ENCODE results near the gene TTC28.
"Not testable (repeated sequence)": the region's sequence is repeated elsewhere in the genome, so short reads cannot be mapped to it uniquely, and the experiment has no call there.

TTC28 gene

DNA sequence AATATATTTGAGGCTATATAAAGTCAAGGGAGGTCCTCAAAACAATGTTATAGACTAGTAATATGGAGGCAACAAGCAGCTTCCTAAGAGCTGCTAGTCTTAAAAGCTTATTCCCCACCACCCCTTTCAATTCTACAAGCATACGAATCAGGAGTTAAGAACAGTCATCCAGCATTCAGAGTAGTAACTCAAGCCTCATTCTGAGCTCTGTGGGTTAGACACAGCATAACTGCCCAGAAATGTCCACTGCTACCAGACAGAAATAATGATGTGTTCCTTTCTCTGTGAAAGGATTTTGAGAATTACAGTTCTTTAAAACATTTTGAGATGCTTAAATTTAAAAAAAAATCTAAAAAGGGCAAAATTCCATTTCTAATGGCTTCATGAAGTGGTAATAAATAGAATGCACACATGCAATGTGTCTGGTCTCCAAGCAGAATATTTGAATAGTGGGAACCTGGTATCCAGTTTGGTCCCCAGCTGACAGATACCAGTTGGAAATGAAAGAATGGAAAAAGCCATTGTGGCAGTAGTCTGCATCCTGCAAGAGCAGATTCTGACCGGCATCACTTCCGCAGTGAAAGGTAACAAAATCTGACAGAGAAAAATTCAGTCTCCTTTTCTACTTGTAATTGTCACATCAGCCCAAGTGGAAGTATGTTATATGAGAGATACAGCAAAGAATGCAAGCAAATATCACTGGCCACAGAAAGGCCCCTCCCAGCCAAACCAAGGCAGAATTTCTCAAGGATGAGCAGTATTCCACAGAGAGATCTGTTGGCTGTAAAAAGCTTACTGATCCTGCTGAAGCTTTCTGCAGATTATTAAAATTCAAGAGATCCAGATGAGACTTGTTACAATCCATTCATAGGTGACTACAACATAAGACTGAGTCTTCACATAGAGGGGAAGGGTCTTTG is 449.8 kb downstream of the TTC28 start:
- DNase-seq (ENCODE audit: low read depth), result no peak

DNA sequence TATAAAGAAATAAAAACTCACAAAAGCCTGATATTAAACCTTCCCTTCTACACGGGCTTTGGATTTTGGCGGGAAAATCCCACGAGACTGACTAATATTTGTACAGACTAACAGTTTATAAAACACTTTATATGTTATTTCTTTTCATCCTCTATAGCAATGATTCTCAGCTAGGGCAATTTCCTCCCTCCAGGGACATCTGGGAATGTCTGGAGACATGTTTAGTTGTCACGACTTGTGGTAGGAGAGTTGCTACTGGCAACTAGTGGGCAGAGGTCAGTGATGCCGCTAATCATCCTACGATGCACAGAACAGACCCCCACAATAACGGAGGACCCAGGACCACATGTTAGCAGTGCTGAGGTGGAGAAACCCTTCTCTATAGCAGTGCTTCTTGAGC is 455.8 kb downstream of the TTC28 start:
- DNase-seq (ENCODE audit: low read depth), result no peak

DNA sequence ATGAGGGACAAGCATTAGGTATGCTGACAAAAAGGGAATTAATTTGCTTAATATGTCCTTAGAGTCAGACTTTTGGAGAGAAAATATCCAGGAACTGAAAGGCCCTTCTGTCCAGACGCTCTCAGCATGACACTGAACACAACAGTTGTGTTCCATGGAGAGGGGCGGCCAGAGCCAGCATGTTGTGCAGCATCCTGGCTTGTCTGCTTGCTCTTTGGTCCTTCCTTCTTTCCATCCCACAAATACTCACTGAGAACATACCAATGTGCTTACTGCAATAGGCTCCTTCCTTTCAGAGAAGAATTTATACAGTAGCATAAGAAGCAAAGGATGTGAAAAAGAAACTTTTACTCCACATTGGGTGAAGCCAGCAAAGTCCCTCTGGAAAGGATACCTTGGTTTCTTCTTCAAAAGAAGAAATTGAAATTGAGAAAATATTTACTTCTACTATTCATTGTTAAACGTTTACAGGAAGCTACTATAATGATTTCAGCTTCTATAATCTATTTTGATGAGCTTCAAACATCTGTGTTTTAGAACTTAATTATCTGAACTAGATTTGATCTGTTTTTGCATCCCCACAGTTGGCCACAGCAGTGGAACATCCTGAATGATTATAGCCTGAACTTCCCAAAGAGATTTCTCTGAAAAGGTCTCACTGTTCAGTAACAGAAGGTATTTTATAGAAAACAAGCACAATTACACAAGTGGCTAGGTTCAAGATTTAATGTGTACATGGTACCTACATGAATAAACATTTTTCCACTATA is 456.5 kb downstream of the TTC28 start:
- no peak for DNase-seq (ENCODE audit: low read depth)

DNA sequence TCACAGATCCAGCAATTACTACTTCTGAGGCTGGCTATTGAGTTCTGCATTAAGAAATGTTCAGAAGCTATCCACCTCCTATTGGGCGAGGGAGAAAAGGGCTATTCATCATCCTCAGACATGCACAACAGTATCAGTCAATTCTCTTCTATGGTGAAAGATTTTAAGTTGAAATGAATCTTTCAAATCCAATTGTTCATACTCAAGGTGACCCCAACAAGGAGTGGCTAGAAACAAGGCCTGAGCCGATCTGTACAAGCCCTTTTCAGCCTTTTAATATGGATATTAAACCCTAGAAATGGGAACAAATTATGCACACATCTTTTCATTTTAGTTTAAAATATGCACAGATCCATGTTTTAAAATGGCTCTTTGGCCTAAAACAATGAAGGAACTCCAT is 457.1 kb downstream of the TTC28 start:
- no peak for DNase-seq (ENCODE audit: low read depth)

GRCh38 chr22:28222052-28222451 is 457.6 kb downstream of the TTC28 start:
- no peak for DNase-seq (ENCODE audit: low read depth)

DNA sequence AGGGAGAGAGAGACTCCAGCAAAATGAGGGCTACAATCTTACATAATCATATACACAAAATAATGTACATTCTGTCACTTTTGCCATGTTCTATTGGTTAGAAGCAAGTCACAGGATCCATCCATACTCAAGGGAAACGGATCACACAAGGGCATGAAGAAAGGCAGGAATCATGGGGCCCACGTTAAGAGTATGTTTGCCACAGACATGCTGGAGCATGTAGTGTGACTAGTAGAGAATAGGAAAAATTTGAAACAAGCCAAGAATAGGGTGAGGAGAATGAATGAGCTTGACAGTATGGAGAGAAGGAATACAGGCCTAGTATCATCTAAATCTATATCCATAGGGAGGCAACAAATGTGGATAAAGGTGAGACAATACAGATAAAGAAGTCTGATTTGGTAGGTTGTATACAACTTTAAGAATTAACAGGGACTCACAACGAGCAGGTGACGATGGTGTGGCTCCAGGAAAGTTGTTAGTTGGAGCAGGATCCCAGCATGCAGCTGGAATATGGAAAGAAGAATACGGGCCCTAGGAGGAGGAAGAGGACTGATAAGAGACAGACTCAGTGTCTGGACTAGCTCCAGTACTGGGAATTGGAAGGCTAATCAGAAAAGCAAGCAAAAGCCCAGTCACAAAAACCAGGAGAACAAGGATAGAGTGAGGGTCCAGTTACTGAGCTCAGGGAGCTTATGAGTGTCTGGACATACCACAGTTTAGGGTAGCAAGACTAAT is 458.8 kb downstream of the TTC28 start:
- DNase-seq (ENCODE audit: low read depth), result no peak

DNA sequence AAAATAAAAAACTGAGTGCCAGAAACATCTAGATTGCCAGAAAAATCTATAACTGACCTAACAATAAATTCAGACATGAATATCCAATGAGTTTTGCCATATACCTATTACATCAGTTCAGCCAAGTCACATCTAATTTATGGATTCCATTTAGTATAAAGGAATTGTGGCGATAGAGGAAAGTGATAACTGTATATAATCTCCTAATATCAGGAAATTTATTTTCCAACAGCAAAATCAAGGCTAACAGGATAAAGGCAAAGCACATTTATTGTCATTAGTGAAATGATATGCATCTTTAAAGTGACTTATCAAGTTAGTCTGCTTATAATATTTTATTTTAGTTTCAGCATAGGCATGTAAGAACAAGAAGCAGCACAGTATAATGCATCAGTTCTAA is 462.4 kb downstream of the TTC28 start:
- no peak for DNase-seq (ENCODE audit: low read depth)

DNA sequence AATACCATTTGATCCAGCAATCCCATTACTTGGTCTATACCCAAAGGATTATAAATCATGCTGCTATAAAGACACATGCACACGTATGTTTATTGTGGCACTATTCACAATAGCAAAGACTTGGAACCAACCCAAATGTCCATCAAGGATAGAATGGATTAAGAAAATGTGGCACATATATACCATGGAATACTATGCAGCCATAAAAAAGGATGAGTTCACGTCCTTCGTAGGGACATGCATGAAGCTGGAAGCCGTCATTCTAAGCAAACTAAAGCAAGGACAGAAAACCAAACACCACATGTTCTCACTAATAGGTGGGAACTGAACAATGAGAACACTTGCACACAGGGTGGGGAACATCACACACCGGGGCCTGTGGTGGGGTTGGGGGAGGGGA is 464.9 kb downstream of the TTC28 start:
- DNase-seq (ENCODE audit: low read depth), result not testable (repeated sequence)

GRCh38 chr22:28209457-28209856 is 470.2 kb downstream of the TTC28 start:
- not testable (repeated sequence) for DNase-seq (ENCODE audit: low read depth)

DNA sequence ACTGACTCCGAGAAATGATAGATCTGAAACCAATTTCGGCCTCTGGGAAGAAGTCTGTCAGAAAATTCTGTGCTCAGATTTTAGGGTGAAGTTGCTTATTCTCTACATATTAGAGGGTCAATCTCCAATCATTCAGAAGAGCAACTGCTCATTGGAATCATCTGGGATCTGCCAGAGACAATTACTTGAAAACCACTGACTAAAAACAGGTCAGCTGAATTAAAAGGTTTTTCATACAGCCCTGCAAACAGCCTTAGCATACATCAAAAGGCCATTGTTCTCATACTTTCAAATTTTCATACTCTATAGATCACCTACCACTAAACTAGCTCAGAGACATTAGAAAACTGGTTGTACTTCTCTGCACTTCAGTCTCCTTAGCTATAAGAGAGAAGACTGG is 470.9 kb downstream of the TTC28 start:
- DNase-seq (ENCODE audit: low read depth), result no peak

- no peak for DNase-seq (ENCODE audit: low read depth)
Observed at GRCh38 chr22:28208036-28208435, 471.6 kb downstream of the TTC28 start.

GRCh38 chr22:28207281-28208030 is 472.2 kb downstream of the TTC28 start:
- no peak for DNase-seq (ENCODE audit: low read depth)

GRCh38 chr22:28205926-28206325 is 473.7 kb downstream of the TTC28 start:
- no peak for DNase-seq (ENCODE audit: low read depth)

- no peak for DNase-seq (ENCODE audit: low read depth)
Observed at GRCh38 chr22:28204382-28204781, 475.3 kb downstream of the TTC28 start.

- no peak for DNase-seq (ENCODE audit: low read depth)
Observed at GRCh38 chr22:28203286-28203685, 476.4 kb downstream of the TTC28 start.

DNA sequence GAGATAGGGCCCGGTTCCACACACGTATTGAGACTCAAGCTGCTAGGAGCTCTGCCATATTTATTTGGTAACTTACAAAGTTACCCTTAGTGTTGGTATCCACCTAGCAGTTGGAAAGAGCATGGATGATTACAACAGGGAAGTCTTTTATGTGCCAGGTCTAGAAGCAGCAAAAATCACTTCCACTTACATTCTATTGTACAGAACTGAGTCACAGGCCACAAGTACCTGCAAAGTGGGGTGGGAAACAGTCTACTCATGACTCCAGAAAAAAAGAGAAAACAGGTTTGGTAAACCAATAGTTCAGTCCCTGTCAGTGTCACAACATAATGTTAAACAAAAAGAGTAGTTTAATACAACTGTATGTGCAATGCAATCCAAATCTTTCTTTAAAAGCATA is 480.9 kb downstream of the TTC28 start:
- no peak for DNase-seq (ENCODE audit: low read depth)

DNA sequence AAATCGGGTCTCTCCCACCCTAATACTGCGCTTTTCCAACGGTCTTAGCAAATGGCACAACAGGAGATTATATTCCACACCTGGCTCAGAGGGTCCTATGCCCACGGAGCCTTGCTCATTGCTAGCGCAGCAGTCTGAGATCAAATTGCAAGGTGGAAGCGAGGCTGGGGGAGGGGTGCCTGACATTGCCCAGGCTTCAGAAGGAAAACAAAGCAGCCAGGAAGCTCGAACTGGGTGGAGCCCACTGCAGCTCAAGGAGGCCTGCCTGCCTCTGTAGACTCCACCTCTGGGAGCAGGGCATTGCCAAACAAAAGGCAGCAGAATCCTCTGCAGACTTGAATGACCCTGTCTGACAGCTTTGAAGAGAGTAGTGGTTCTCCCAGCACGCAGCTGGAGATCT is 488.1 kb downstream of the TTC28 start:
- DNase-seq (ENCODE audit: low read depth), result not testable (repeated sequence)

GRCh38 chr22:28188178-28188879 is 491.3 kb downstream of the TTC28 start:
- no peak for DNase-seq (ENCODE audit: low read depth)

DNA sequence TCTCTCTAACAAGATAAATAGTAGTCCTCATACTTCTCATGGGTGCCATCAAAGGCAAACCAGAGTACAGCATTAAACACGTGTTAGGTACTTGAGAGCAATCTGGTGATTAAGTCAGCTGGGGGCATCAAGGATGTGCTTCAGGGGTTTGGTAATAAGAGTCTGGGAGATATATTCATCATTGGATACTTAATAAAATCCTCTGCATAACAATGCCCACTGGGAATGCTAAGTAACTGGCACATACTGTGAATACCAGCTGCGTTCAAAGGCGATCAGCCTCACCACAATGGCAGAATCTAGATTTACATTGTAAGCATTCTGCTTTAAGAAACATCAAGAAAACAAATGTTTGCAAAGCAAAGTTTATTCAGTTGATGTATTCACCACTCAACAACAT is 492.0 kb downstream of the TTC28 start:
- no peak for DNase-seq (ENCODE audit: low read depth)

- no peak for DNase-seq (ENCODE audit: low read depth)
Observed at GRCh38 chr22:28186641-28187040, 493.0 kb downstream of the TTC28 start.

- DNase-seq (ENCODE audit: low read depth), result no peak
Observed at GRCh38 chr22:28185130-28185529, 494.5 kb downstream of the TTC28 start.

All from stimulated activated CD8-positive, alpha-beta memory T cell treated with anti-CD3 and anti-CD28 coated beads, Interleukin-12 subunit alpha, Interleukin-12 subunit beta, amount 100 ng/mL, for 1 hour (primary cell).